Measurements from ENCODE around the gene HOXC5. TPM values are rescaled to one million over a fixed set of nuclear protein-coding genes. Genes with fewer than 3 reads are reported as not detected.

The HOXC5 gene
- total RNA-seq, 1 experiment from 2014 or later = 0.61 TPM

GRCh38 chr12:54047964-54048303, 15.1 kb downstream of the HOXC5 start:
- no peak for TF ChIP-seq CTCF (conservative IDR thresholded peaks at IDR 0.05)
- ChIA-PET CTCF (no interaction called here), POLR2A (ENCODE audit: unreplicated experiment) (no interaction called here)
- Histone ChIP-seq H3F3A (ENCODE audit: insufficient read depth, low read depth) (no peaks in the 10 kb centered on the region), H2AFZ (no peak overlapping the region), H3K4me3 (no peak overlapping the region), H3K36me3 (ENCODE audit: low read depth) (no peaks in the 10 kb centered on the region), H3K4me1 (replicated peaks; ENCODE audit: insufficient read depth) (no peaks in the 10 kb centered on the region), H3K9me2 (ENCODE audit: insufficient read depth) (no peaks in the 10 kb centered on the region), H3K79me2 (ENCODE audit: low read depth) (no peaks in the 10 kb centered on the region), H3K27ac (no peak overlapping the region), H3K27me3 (ENCODE audit: insufficient read depth, low read depth) (peaks cover 36% of the 10 kb centered on the region), H3K4me2 (no peak overlapping the region), H4K20me1 (ENCODE audit: insufficient read depth) (no peaks in the 10 kb centered on the region), H3K9me3 (ENCODE audit: insufficient read depth, low read depth) (no peaks in the 10 kb centered on the region)
- DNase-seq = no peak
- BruUV-seq (replicated peaks) = no TSS peak
- intact Hi-C loops (cut with micrococcal nuclease; ENCODE audit: unreplicated experiment) = no loop called here

- Histone ChIP-seq H2AFZ (no peak overlapping the region), H3K4me2 (no peak overlapping the region), H3K9me3 (ENCODE audit: insufficient read depth, low read depth) (no peaks in the 10 kb centered on the region), H3K4me3 (no peak overlapping the region), H3K27me3 (ENCODE audit: insufficient read depth, low read depth) (peaks cover 30% of the 10 kb centered on the region), H4K20me1 (ENCODE audit: insufficient read depth) (no peaks in the 10 kb centered on the region), H3K36me3 (ENCODE audit: low read depth) (no peaks in the 10 kb centered on the region), H3F3A (ENCODE audit: insufficient read depth, low read depth) (no peaks in the 10 kb centered on the region), H3K4me1 (replicated peaks; ENCODE audit: insufficient read depth) (no peaks in the 10 kb centered on the region), H3K27ac (no peak overlapping the region), H3K9me2 (ENCODE audit: insufficient read depth) (no peaks in the 10 kb centered on the region), H3K79me2 (ENCODE audit: low read depth) (no peaks in the 10 kb centered on the region)
- intact Hi-C loops (cut with micrococcal nuclease; ENCODE audit: unreplicated experiment) = no loop called here
- ChIA-PET CTCF (no interaction called here), POLR2A (ENCODE audit: unreplicated experiment) (no interaction called here)
- no TSS peak for BruUV-seq (replicated peaks)
- DNase-seq = no peak
- TF ChIP-seq EZH2 (IDR thresholded peaks at IDR 0.05; ENCODE audit: low read depth) = no peak
- TF ChIP-seq CTCF (conservative IDR thresholded peaks at IDR 0.05) = no peak
Measured at GRCh38 chr12:54048406-54049093, 15.7 kb downstream of the HOXC5 start.

GRCh38 chr12:54049108-54049507, 16.3 kb downstream of the HOXC5 start:
- POLR2A ChIA-PET (ENCODE audit: unreplicated experiment) = no interaction called here
- Histone ChIP-seq H3K4me2 (no peak overlapping the region), H3K9me2 (ENCODE audit: insufficient read depth) (no peaks in the 10 kb centered on the region), H3K4me1 (replicated peaks; ENCODE audit: insufficient read depth) (no peaks in the 10 kb centered on the region), H2AFZ (no peak overlapping the region), H4K20me1 (ENCODE audit: insufficient read depth) (no peaks in the 10 kb centered on the region), H3K36me3 (ENCODE audit: low read depth) (no peaks in the 10 kb centered on the region), H3K9me3 (ENCODE audit: insufficient read depth, low read depth) (no peaks in the 10 kb centered on the region), H3K4me3 (no peak overlapping the region), H3F3A (ENCODE audit: insufficient read depth, low read depth) (no peaks in the 10 kb centered on the region), H3K27me3 (ENCODE audit: insufficient read depth, low read depth) (peaks cover 27% of the 10 kb centered on the region), H3K27ac (no peak overlapping the region), H3K79me2 (ENCODE audit: low read depth) (no peaks in the 10 kb centered on the region)
- no peak for DNase-seq
- BruUV-seq (replicated peaks) = no TSS peak
- intact Hi-C loops (cut with micrococcal nuclease; ENCODE audit: unreplicated experiment) = no loop called here
- CTCF ChIA-PET = no interaction called here
- TF ChIP-seq EZH2 (IDR thresholded peaks at IDR 0.05; ENCODE audit: low read depth) (no peak), CTCF (conservative IDR thresholded peaks at IDR 0.05) (no peak)
